Activated CD4-positive, alpha-beta memory T cell treated with anti-CD3 and anti-CD28 coated beads, Interleukin-2, amount 10 ng/mL, durations not matched to agents 7 days and 5 days (primary cell): ENCODE results near the gene NCEH1. TPM values are rescaled to one million over a fixed set of nuclear protein-coding genes. Genes with fewer than 3 reads are reported as not detected.
"Not testable (repeated sequence)": the region's sequence is repeated elsewhere in the genome, so short reads cannot be mapped to it uniquely, and the experiment has no call there.

Experiments used
- CTCF ChIA-PET: fragments of 350-600 bp; sonication (Branson Sonifier 250); formaldehyde crosslinking; loops from one replicate; lab custom pipeline; 2021; ENCODE audit warnings: antibody characterized with exemption, inconsistent platforms; lab: Charles Lee
- POLR2A ChIA-PET: fragments of 350-600 bp; sonication (Branson Sonifier 250); formaldehyde crosslinking; loops from one replicate; lab custom pipeline; 2021; ENCODE audit warnings: antibody characterized with exemption; lab: Charles Lee
- DNase-seq: peaks from one replicate; pipeline ENCODE4 v3.0.0-alpha.2; 2020
- H3K27ac Mint-ChIP-seq: one replicate; pipeline ENCODE4 v1.8.0; 2021; ENCODE audit warnings: mild to moderate bottlenecking, mixed read lengths
- H3K27me3 Mint-ChIP-seq: one replicate; pipeline ENCODE4 v1.8.0; 2021; ENCODE audit warnings: mixed read lengths
- H3K36me3 Mint-ChIP-seq: one replicate; pipeline ENCODE4 v1.8.0; 2021; ENCODE audit warnings: low read depth, mixed read lengths
- H3K4me1 Mint-ChIP-seq: one replicate; pipeline ENCODE4 v1.8.0; 2021; ENCODE audit warnings: mixed read lengths
- H3K4me3 Mint-ChIP-seq: one replicate; pipeline ENCODE4 v1.8.0; 2021; ENCODE audit warnings: mild to moderate bottlenecking, mixed read lengths
- H3K9me3 Mint-ChIP-seq: one replicate; pipeline ENCODE4 v1.8.0; 2021; ENCODE audit warnings: mixed read lengths
- total RNA-seq, 2 experiments: library from RNA; stranded (reverse); gene quantifications; one replicate each; pipeline ENCODE4 v1.2.3, GENCODE V29; 2021

NCEH1 gene
- total RNA-seq, 2 experiments from 2014 or later: 7.2 to 9.6 TPM

GRCh38 chr3:172704001-172704400 lies 6.9 kb downstream of the NCEH1 start:
- ChIA-PET CTCF (interaction anchor here (0.7 to 1.7 kb wide), 3 partner anchors 18 to 1593 kb away, joined by 3 to 8 read pairs (median 4); no protein-coding TSS in a partner anchor), POLR2A (no interaction called here)
- H3K4me1 Mint-ChIP-seq: peaks cover 11% of the 10 kb centered on the region
- H3K27ac Mint-ChIP-seq: no peak overlapping the region
- no peak for DNase-seq
- H3K4me3 Mint-ChIP-seq: no peak overlapping the region
- no peaks in the 10 kb centered on the region for H3K9me3 Mint-ChIP-seq
- H3K27me3 Mint-ChIP-seq: no peaks in the 10 kb centered on the region
- no peaks in the 10 kb centered on the region for H3K36me3 Mint-ChIP-seq

- POLR2A ChIA-PET: not testable (repeated sequence)
Observed at GRCh38 chr3:172702731-172703130, 8.1 kb downstream of the NCEH1 start.

GRCh38 chr3:172702256-172702655 lies 8.6 kb downstream of the NCEH1 start:
- H3K27me3 Mint-ChIP-seq: no peaks in the 10 kb centered on the region
- no peak overlapping the region for H3K27ac Mint-ChIP-seq
- H3K36me3 Mint-ChIP-seq: no peaks in the 10 kb centered on the region
- ChIA-PET POLR2A (interaction anchor here (1.7 kb wide), 1 partner anchor 8 kb away, joined by 5 read pairs; the partner anchor contains the start of gene NCEH1), CTCF (no interaction called here)
- H3K9me3 Mint-ChIP-seq: no peaks in the 10 kb centered on the region
- DNase-seq: no peak
- no peak overlapping the region for H3K4me3 Mint-ChIP-seq
- H3K4me1 Mint-ChIP-seq: peaks cover 5% of the 10 kb centered on the region

More at GRCh38 chr3:172702731-172703130, 8.1 kb downstream of the NCEH1 start:
- DNase-seq, CTCF ChIA-PET, H3K4me3 Mint-ChIP-seq, H3K27me3 Mint-ChIP-seq, H3K36me3 Mint-ChIP-seq, H3K4me1 Mint-ChIP-seq, H3K27ac Mint-ChIP-seq, H3K9me3 Mint-ChIP-seq: not testable (repeated sequence)

- Mint-ChIP-seq H3K4me1 (peaks cover 5% of the 10 kb centered on the region), H3K9me3 (no peaks in the 10 kb centered on the region), H3K27ac (no peak overlapping the region), H3K36me3 (no peaks in the 10 kb centered on the region), H3K4me3 (no peak overlapping the region), H3K27me3 (no peaks in the 10 kb centered on the region)
- CTCF ChIA-PET: interaction anchor here (1.8 kb wide), 1 partner anchor 29 kb away, joined by 5 read pairs; no protein-coding TSS in a partner anchor
- DNase-seq: no peak
- POLR2A ChIA-PET: interaction anchor here (1.7 kb wide), 1 partner anchor 9 kb away, joined by 5 read pairs; the partner anchor contains the start of gene NCEH1
Observed at GRCh38 chr3:172701751-172702150, 9.1 kb downstream of the NCEH1 start.

- Mint-ChIP-seq H3K4me1 (peaks cover 5% of the 10 kb centered on the region), H3K9me3 (no peaks in the 10 kb centered on the region), H3K27me3 (no peaks in the 10 kb centered on the region), H3K27ac (no peak overlapping the region), H3K36me3 (no peaks in the 10 kb centered on the region), H3K4me3 (no peak overlapping the region)
- DNase-seq: no peak
- ChIA-PET POLR2A (interaction anchor here (1.7 kb wide), 1 partner anchor 9 kb away, joined by 5 read pairs; the partner anchor contains the start of gene NCEH1), CTCF (interaction anchor here (0.7 to 1.8 kb wide), 5 partner anchors 10 to 240 kb away, joined by 3 to 6 read pairs (median 3); partner anchors contain the start of gene NCEH1)
Observed at GRCh38 chr3:172700936-172701455, 9.9 kb downstream of the NCEH1 start.

GRCh38 chr3:172700256-172700655 lies 10.6 kb downstream of the NCEH1 start:
- CTCF ChIA-PET: interaction anchor here (0.7 to 1.8 kb wide), 6 partner anchors 11 to 239 kb away, joined by 3 to 6 read pairs (median 3); partner anchors contain the start of gene NCEH1
- POLR2A ChIA-PET: no interaction called here
- Mint-ChIP-seq H3K4me1 (peaks cover 5% of the 10 kb centered on the region), H3K27me3 (no peaks in the 10 kb centered on the region), H3K4me3 (no peak overlapping the region), H3K27ac (no peak overlapping the region), H3K36me3 (no peaks in the 10 kb centered on the region), H3K9me3 (no peaks in the 10 kb centered on the region)
- DNase-seq: no peak

GRCh38 chr3:172699031-172699430 lies 11.8 kb downstream of the NCEH1 start:
- no peak for DNase-seq
- H3K4me1 Mint-ChIP-seq: peaks cover 5% of the 10 kb centered on the region
- CTCF ChIA-PET: interaction anchor here (1.4 kb wide), 1 partner anchor 15 kb away, joined by 3 read pairs; no protein-coding TSS in a partner anchor
- H3K9me3 Mint-ChIP-seq: peaks cover 4% of the 10 kb centered on the region
- H3K27ac Mint-ChIP-seq: no peak overlapping the region
- H3K27me3 Mint-ChIP-seq: no peaks in the 10 kb centered on the region
- POLR2A ChIA-PET: no interaction called here
- no peaks in the 10 kb centered on the region for H3K36me3 Mint-ChIP-seq
- no peak overlapping the region for H3K4me3 Mint-ChIP-seq

GRCh38 chr3:172698631-172699030 lies 12.2 kb downstream of the NCEH1 start:
- ChIA-PET POLR2A (no interaction called here), CTCF (no interaction called here)
- H3K27ac Mint-ChIP-seq: no peak overlapping the region
- H3K4me1 Mint-ChIP-seq: peaks cover 5% of the 10 kb centered on the region
- no peak for DNase-seq
- no peaks in the 10 kb centered on the region for H3K36me3 Mint-ChIP-seq
- peaks cover 4% of the 10 kb centered on the region for H3K9me3 Mint-ChIP-seq
- H3K4me3 Mint-ChIP-seq: no peak overlapping the region
- H3K27me3 Mint-ChIP-seq: no peaks in the 10 kb centered on the region

GRCh38 chr3:172697558-172697957 lies 13.3 kb downstream of the NCEH1 start:
- Mint-ChIP-seq H3K4me1 (peaks cover 10% of the 10 kb centered on the region), H3K9me3 (peaks cover 4% of the 10 kb centered on the region), H3K27ac (no peak overlapping the region), H3K36me3 (no peaks in the 10 kb centered on the region), H3K4me3 (no peak overlapping the region), H3K27me3 (no peaks in the 10 kb centered on the region)
- ChIA-PET POLR2A (no interaction called here), CTCF (interaction anchor here (1.9 kb wide), 1 partner anchor 13 kb away, joined by 8 read pairs; the partner anchor contains the start of gene NCEH1)
- no peak for DNase-seq

- POLR2A ChIA-PET: no interaction called here
- no peak overlapping the region for H3K4me3 Mint-ChIP-seq
- peaks cover 12% of the 10 kb centered on the region for H3K4me1 Mint-ChIP-seq
- H3K9me3 Mint-ChIP-seq: peaks cover 4% of the 10 kb centered on the region
- no peaks in the 10 kb centered on the region for H3K27me3 Mint-ChIP-seq
- no peak for DNase-seq
- no peaks in the 10 kb centered on the region for H3K36me3 Mint-ChIP-seq
- no peak overlapping the region for H3K27ac Mint-ChIP-seq
- CTCF ChIA-PET: interaction anchor here (0.6 to 1.9 kb wide), 6 partner anchors 15 to 72 kb away, joined by 3 to 8 read pairs (median 4); partner anchors contain the start of gene NCEH1
Observed at GRCh38 chr3:172696357-172696756, 14.5 kb downstream of the NCEH1 start.

GRCh38 chr3:172694573-172695246 lies 16.2 kb downstream of the NCEH1 start:
- H3K27me3 Mint-ChIP-seq: no peaks in the 10 kb centered on the region
- H3K27ac Mint-ChIP-seq: no peak overlapping the region
- H3K9me3 Mint-ChIP-seq: peaks cover 4% of the 10 kb centered on the region
- no peak for DNase-seq
- CTCF ChIA-PET: interaction anchor here (1.3 kb wide), 1 partner anchor 21 kb away, joined by 5 read pairs; no protein-coding TSS in a partner anchor
- no peak overlapping the region for H3K4me3 Mint-ChIP-seq
- no peaks in the 10 kb centered on the region for H3K36me3 Mint-ChIP-seq
- POLR2A ChIA-PET: no interaction called here
- H3K4me1 Mint-ChIP-seq: peaks cover 13% of the 10 kb centered on the region

- ChIA-PET POLR2A (interaction anchor here (0.7 to 1.8 kb wide), 2 partner anchors 19 to 57 kb away, joined by 3 to 4 read pairs; partner anchors contain the start of gene ECT2), CTCF (interaction anchor here (0.6 to 2.5 kb wide), 11 partner anchors 9 to 361 kb away, joined by 3 to 13 read pairs (median 3); partner anchors contain the start of gene NCEH1)
- Mint-ChIP-seq H3K4me3 (no peak overlapping the region), H3K9me3 (peaks cover 4% of the 10 kb centered on the region), H3K4me1 (peaks cover 13% of the 10 kb centered on the region), H3K27me3 (no peaks in the 10 kb centered on the region), H3K27ac (no peak overlapping the region), H3K36me3 (no peaks in the 10 kb centered on the region)
- DNase-seq: no peak
Observed at GRCh38 chr3:172692751-172693338, 18.0 kb downstream of the NCEH1 start.
